WTC11 (cell line): ENCODE data around the gene NLGN4X. TPM values are rescaled to one million over a fixed set of nuclear protein-coding genes. Genes with fewer than 3 reads are reported as not detected.

ENCODE experiments used
- ATAC-seq: fragments of 200-7000 bp; cut with Tn5 transposase; 2 replicates; pipeline ENCODE4 v1.10.0; 2021; ENCODE audit warnings: mild to moderate bottlenecking, moderate library complexity
- CTCF ChIA-PET: fragments of 300-600 bp; sonication (Branson Sonifier 250); formaldehyde crosslinking; loops from one replicate; lab custom pipeline; 2021; ENCODE audit warnings: antibody characterized with exemption; lab: Charles Lee
- POLR2A ChIA-PET: fragments of 350-600 bp; sonication (Branson Sonifier 250); formaldehyde crosslinking; loops from one replicate; lab custom pipeline; 2021; ENCODE audit warnings: antibody characterized with exemption; lab: Charles Lee
- DNase-seq: peaks from one replicate; pipeline ENCODE4 v3.0.0; 2021; ENCODE audit warnings: low spot score
- H3K27ac Mint-ChIP-seq: 2 replicates; pipeline ENCODE4 v1.8.0; 2021; ENCODE audit warnings: mixed read lengths
- H3K27me3 Mint-ChIP-seq: 2 replicates; pipeline ENCODE4 v1.8.0; 2021; ENCODE audit warnings: low read depth, mild to moderate bottlenecking, moderate library complexity, mixed read lengths
- H3K36me3 Mint-ChIP-seq: 2 replicates; pipeline ENCODE4 v1.8.0; 2021; ENCODE audit warnings: mixed read lengths
- H3K4me1 Mint-ChIP-seq: 2 replicates; pipeline ENCODE4 v1.8.0; 2022; ENCODE audit warnings: mixed read lengths
- H3K4me3 Mint-ChIP-seq: 2 replicates; pipeline ENCODE4 v1.8.0; 2021; ENCODE audit warnings: mild to moderate bottlenecking, moderate library complexity, mixed read lengths
- H3K9me3 Mint-ChIP-seq: 2 replicates; pipeline ENCODE4 v1.8.0; 2021; ENCODE audit warnings: mixed read lengths
- CBFB ChIP-seq: sonication (generic); formaldehyde crosslinking; IDR thresholded peaks from 2 replicates; pipeline ENCODE4 v1.8.1; 2022; ENCODE audit warnings: mild to moderate bottlenecking, low read depth, missing genetic modification reagents
- ELF4 ChIP-seq: sonication (generic); formaldehyde crosslinking; IDR thresholded peaks from 2 replicates; pipeline ENCODE4 v1.8.1; 2022; ENCODE audit warnings: low read depth, mild to moderate bottlenecking, moderate library complexity, missing genetic modification reagents
- EMX1 ChIP-seq: fragments of 250-450 bp; sonication (Bioruptor Pico); IDR thresholded peaks from 2 replicates; pipeline ENCODE4 v1.8.0; 2021; ENCODE audit warnings: mild to moderate bottlenecking
- FOXJ3 ChIP-seq: sonication (generic); formaldehyde crosslinking; IDR thresholded peaks from 2 replicates; pipeline ENCODE4 v1.9.0; 2021; ENCODE audit warnings: missing genetic modification reagents, mild to moderate bottlenecking, borderline replicate concordance
- GRHL2 ChIP-seq: fragments of 250-450 bp; sonication (Bioruptor Pico); IDR thresholded peaks from 2 replicates; pipeline ENCODE4 v1.8.0; 2022; ENCODE audit warnings: mild to moderate bottlenecking, moderate library complexity; ENCODE audit not compliant: insufficient replicate concordance, severe bottlenecking
- HMGA2 ChIP-seq: fragments of 250-450 bp; sonication (Bioruptor Pico); IDR thresholded peaks from 2 replicates; pipeline ENCODE4 v1.4.0; 2021; ENCODE audit warnings: mild to moderate bottlenecking, moderate library complexity
- NFYB ChIP-seq: sonication (generic); formaldehyde crosslinking; conservative IDR thresholded peaks from 2 replicates; pipeline ENCODE4 v1.8.0; 2022; ENCODE audit warnings: low read depth, missing genetic modification reagents
- NR1H2 ChIP-seq: sonication (generic); formaldehyde crosslinking; IDR thresholded peaks from 2 replicates; pipeline ENCODE4 v1.9.0; 2021; ENCODE audit warnings: mild to moderate bottlenecking, moderate library complexity, missing genetic modification reagents
- SMAD3 ChIP-seq: sonication (generic); formaldehyde crosslinking; IDR thresholded peaks from 2 replicates; pipeline ENCODE4 v1.8.0; 2022; ENCODE audit warnings: missing genetic modification reagents, mild to moderate bottlenecking, borderline replicate concordance
- SOX15 ChIP-seq: fragments of 250-450 bp; sonication (Bioruptor Pico); IDR thresholded peaks from 2 replicates; pipeline ENCODE4 v1.9.0; 2021; ENCODE audit warnings: mild to moderate bottlenecking
- TCF7 ChIP-seq: sonication (generic); formaldehyde crosslinking; IDR thresholded peaks from 2 replicates; pipeline ENCODE4 v1.8.0; 2022; ENCODE audit warnings: mild to moderate bottlenecking, low read depth, missing genetic modification reagents, moderate library complexity
- TEAD1 ChIP-seq: sonication (generic); formaldehyde crosslinking; IDR thresholded peaks from 2 replicates; pipeline ENCODE4 v1.8.0; 2022; ENCODE audit warnings: mild to moderate bottlenecking, missing genetic modification reagents
- TEAD4 ChIP-seq: sonication (generic); formaldehyde crosslinking; IDR thresholded peaks from 2 replicates; pipeline ENCODE4 v1.8.0; 2022; ENCODE audit warnings: mild to moderate bottlenecking, missing genetic modification reagents
- ZNF317 ChIP-seq: sonication (generic); formaldehyde crosslinking; IDR thresholded peaks from 2 replicates; pipeline ENCODE4 v1.8.1; 2023; ENCODE audit warnings: low read depth, mild to moderate bottlenecking, moderate library complexity, missing genetic modification reagents, borderline replicate concordance
- total RNA-seq: library from RNA; stranded (reverse); gene quantifications from 3 replicates; pipeline ENCODE4 v1.2.3, GENCODE V29; 2021
- TF ChIP-seq, protein P1 (sequence below): fragments of 200-600 bp; IDR thresholded peaks from 2 replicates; pipeline ENCODE4 v1.8.0; 2022; ENCODE audit warnings: antibody characterized with exemption
- TF ChIP-seq, protein P2 (sequence below): sonication (generic); formaldehyde crosslinking; IDR thresholded peaks from 2 replicates; pipeline ENCODE4 v1.8.1; 2022; ENCODE audit warnings: low read depth, mild to moderate bottlenecking, moderate library complexity, missing genetic modification reagents, borderline replicate concordance
- TF ChIP-seq, protein P3 (sequence below): sonication (generic); formaldehyde crosslinking; IDR thresholded peaks from 2 replicates; pipeline ENCODE4 v1.8.0; 2022; ENCODE audit warnings: mild to moderate bottlenecking, missing genetic modification reagents
- TF ChIP-seq, protein P4 (sequence below): fragments of 250-450 bp; sonication (Bioruptor Pico); IDR thresholded peaks from 2 replicates; pipeline ENCODE4 v1.9.0; 2021; ENCODE audit warnings: moderate library complexity, mild to moderate bottlenecking, inconsistent platforms, borderline replicate concordance
- TF ChIP-seq, protein P5 (sequence below): sonication (generic); formaldehyde crosslinking; IDR thresholded peaks from 2 replicates; pipeline ENCODE4 v1.8.1; 2023; ENCODE audit warnings: mild to moderate bottlenecking, missing genetic modification reagents, moderate library complexity
- TF ChIP-seq, protein P6 (sequence below): fragments of 250-450 bp; sonication (Bioruptor Pico); IDR thresholded peaks from 2 replicates; pipeline ENCODE4 v1.8.0; 2021; ENCODE audit warnings: mild to moderate bottlenecking

Gene NLGN4X
- total RNA-seq, 1 experiment from 2014 or later = 53.8 TPM

DNA sequence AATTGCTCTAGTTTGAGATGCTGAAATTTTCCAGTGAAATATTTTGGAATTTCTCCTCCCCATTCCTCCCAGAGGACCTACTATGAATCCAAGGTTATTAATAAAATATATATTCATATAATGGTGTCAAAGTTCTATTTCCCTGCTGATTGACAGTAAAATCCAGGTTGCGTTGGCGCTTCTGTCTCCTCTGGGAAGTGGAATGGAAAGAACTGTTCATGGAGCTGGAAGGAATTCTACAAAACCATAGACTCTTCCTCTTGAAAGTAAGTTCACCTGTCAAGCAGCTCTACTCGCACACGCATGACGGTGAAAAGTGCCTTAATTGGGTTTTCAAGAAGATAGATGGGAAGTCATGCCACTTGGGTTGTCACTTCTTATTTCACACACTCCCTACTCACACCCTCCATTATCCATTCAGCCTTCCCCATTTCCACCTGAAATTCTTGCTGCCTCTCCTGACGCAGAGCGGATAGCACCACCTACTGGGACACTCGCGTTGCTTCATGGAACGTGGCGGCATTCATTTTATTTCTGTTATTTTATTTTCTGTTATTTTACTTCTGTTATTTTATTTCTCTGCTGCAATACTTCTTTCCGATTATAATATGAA, 351.6 kb downstream of the NLGN4X start:
- Mint-ChIP-seq H3K27me3 (no peaks in the 10 kb centered on the region; the same call in 1 of the 2 replicates), H3K4me3 (no peak overlapping the region), H3K36me3 (no peaks in the 10 kb centered on the region), H3K4me1 (peaks cover 35% of the 10 kb centered on the region), H3K9me3 (no peaks in the 10 kb centered on the region), H3K27ac (no peak overlapping the region)
- no peak for ATAC-seq
- CTCF ChIA-PET = no interaction called here
- POLR2A ChIA-PET = no interaction called here
- DNase-seq = peak; percentile 31
- TF ChIP-seq, protein P1, sequence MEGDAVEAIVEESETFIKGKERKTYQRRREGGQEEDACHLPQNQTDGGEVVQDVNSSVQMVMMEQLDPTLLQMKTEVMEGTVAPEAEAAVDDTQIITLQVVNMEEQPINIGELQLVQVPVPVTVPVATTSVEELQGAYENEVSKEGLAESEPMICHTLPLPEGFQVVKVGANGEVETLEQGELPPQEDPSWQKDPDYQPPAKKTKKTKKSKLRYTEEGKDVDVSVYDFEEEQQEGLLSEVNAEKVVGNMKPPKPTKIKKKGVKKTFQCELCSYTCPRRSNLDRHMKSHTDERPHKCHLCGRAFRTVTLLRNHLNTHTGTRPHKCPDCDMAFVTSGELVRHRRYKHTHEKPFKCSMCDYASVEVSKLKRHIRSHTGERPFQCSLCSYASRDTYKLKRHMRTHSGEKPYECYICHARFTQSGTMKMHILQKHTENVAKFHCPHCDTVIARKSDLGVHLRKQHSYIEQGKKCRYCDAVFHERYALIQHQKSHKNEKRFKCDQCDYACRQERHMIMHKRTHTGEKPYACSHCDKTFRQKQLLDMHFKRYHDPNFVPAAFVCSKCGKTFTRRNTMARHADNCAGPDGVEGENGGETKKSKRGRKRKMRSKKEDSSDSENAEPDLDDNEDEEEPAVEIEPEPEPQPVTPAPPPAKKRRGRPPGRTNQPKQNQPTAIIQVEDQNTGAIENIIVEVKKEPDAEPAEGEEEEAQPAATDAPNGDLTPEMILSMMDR = peak; percentile 33; the same call in 1 of the 2 replicates
- TF ChIP-seq, protein P2, sequence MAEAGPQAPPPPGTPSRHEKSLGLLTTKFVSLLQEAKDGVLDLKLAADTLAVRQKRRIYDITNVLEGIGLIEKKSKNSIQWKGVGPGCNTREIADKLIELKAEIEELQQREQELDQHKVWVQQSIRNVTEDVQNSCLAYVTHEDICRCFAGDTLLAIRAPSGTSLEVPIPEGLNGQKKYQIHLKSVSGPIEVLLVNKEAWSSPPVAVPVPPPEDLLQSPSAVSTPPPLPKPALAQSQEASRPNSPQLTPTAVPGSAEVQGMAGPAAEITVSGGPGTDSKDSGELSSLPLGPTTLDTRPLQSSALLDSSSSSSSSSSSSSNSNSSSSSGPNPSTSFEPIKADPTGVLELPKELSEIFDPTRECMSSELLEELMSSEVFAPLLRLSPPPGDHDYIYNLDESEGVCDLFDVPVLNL (CRISPR knock-in tag) = no peak

DNA sequence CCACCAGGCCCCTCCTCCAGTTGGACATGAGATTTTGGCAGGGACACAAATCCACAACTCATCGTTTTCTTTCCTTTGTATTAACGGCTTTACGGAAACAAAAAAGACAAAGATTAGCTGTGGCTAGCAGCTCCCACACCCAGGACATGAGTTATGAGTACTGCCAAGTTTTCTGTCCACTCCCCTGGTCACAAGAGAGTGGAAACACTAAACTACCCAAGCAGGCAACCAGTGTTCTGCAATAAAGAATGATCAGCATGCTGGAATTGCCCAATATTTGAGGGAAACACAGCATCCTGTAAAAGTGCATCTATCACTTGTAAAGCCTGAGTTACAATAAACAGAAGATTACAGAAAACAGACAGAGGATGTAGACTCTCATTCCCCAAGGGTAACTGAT, 358.4 kb downstream of the NLGN4X start:
- POLR2A ChIA-PET = no interaction called here
- no peaks in the 10 kb centered on the region for H3K27me3 Mint-ChIP-seq
- peaks cover 32% of the 10 kb centered on the region for H3K4me1 Mint-ChIP-seq
- peaks cover 5% of the 10 kb centered on the region for H3K9me3 Mint-ChIP-seq
- DNase-seq = no peak
- no peaks in the 10 kb centered on the region for H3K36me3 Mint-ChIP-seq
- no peak for ATAC-seq
- no peak overlapping the region for H3K27ac Mint-ChIP-seq
- TF ChIP-seq CBFB (CRISPR knock-in tag) = no peak
- TF ChIP-seq EMX1 (CRISPR knock-in tag) = no peak
- no peak for TF ChIP-seq NFYB
- TF ChIP-seq ELF4 (CRISPR knock-in tag) = no peak
- TF ChIP-seq TEAD1 = no peak
- TF ChIP-seq FOXJ3 = no peak
- TF ChIP-seq HMGA2 (CRISPR knock-in tag) = no peak
- TF ChIP-seq, protein P3, sequence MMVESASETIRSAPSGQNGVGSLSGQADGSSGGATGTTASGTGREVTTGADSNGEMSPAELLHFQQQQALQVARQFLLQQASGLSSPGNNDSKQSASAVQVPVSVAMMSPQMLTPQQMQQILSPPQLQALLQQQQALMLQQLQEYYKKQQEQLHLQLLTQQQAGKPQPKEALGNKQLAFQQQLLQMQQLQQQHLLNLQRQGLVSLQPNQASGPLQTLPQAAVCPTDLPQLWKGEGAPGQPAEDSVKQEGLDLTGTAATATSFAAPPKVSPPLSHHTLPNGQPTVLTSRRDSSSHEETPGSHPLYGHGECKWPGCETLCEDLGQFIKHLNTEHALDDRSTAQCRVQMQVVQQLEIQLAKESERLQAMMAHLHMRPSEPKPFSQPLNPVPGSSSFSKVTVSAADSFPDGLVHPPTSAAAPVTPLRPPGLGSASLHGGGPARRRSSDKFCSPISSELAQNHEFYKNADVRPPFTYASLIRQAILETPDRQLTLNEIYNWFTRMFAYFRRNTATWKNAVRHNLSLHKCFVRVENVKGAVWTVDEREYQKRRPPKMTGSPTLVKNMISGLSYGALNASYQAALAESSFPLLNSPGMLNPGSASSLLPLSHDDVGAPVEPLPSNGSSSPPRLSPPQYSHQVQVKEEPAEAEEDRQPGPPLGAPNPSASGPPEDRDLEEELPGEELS (CRISPR knock-in tag) = no peak
- TF ChIP-seq ZNF317 (CRISPR knock-in tag) = no peak
- no peak for TF ChIP-seq TEAD4 (CRISPR knock-in tag)
- TF ChIP-seq, protein P4, sequence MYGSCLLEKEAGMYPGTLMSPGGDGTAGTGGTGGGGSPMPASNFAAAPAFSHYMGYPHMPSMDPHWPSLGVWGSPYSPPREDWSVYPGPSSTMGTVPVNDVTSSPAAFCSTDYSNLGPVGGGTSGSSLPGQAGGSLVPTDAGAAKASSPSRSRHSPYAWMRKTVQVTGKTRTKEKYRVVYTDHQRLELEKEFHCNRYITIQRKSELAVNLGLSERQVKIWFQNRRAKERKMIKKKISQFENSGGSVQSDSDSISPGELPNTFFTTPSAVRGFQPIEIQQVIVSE = no peak
- no peak for TF ChIP-seq GRHL2 (CRISPR knock-in tag)
- TF ChIP-seq, protein P5, sequence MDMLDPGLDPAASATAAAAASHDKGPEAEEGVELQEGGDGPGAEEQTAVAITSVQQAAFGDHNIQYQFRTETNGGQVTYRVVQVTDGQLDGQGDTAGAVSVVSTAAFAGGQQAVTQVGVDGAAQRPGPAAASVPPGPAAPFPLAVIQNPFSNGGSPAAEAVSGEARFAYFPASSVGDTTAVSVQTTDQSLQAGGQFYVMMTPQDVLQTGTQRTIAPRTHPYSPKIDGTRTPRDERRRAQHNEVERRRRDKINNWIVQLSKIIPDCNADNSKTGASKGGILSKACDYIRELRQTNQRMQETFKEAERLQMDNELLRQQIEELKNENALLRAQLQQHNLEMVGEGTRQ (CRISPR knock-in tag) = no peak
- TF ChIP-seq SMAD3 (CRISPR knock-in tag) = no peak
- TF ChIP-seq SOX15 = no peak
- TF ChIP-seq TCF7 = no peak
- TF ChIP-seq, protein P6, sequence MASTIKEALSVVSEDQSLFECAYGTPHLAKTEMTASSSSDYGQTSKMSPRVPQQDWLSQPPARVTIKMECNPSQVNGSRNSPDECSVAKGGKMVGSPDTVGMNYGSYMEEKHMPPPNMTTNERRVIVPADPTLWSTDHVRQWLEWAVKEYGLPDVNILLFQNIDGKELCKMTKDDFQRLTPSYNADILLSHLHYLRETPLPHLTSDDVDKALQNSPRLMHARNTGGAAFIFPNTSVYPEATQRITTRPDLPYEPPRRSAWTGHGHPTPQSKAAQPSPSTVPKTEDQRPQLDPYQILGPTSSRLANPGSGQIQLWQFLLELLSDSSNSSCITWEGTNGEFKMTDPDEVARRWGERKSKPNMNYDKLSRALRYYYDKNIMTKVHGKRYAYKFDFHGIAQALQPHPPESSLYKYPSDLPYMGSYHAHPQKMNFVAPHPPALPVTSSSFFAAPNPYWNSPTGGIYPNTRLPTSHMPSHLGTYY (CRISPR knock-in tag) = no peak
- TF ChIP-seq NR1H2 (CRISPR knock-in tag) = no peak
- CTCF ChIA-PET = no interaction called here
- H3K4me3 Mint-ChIP-seq = no peak overlapping the region
